SK-N-SH (cell line): ENCODE measurements around the gene DLG1. TPM values are rescaled to one million over a fixed set of nuclear protein-coding genes. Genes with fewer than 3 reads are reported as not detected.

Experiments used
- CTCF ChIA-PET: fragments of 300-600, 350-600 bp; formaldehyde crosslinking; extraction: SDS; loops from one replicate; lab custom pipeline; 2021; lab: Yijun Ruan, JAX
- POLR2A ChIA-PET: fragments of 350-600 bp; sonication (Branson Sonifier 250); formaldehyde crosslinking; extraction: SDS; loops from one replicate; lab custom pipeline; 2020; ENCODE audit warnings: antibody characterized with exemption, inconsistent platforms; lab: Yijun Ruan, JAX
- DNase-seq: peaks from one replicate; pipeline ENCODE4 v3.0.0; 2012
- H2AFZ ChIP-seq: fragments of 200-600 bp; sonication (generic); 2 replicates; pipeline ENCODE4 v1.8.1; 2016; ENCODE audit warnings: antibody characterized with exemption, mild to moderate bottlenecking, low read depth
- H3F3A ChIP-seq: fragments of 200-600 bp; sonication (generic); replicated peaks from 2 replicates; pipeline ENCODE3; 2016; ENCODE audit warnings: antibody characterized with exemption, mild to moderate bottlenecking; ENCODE audit not compliant: insufficient read depth
- H3K27ac ChIP-seq, 2 experiments: fragments of 200-500 bp in 1 of 2; fragments of 200-600 bp in 1 of 2; sonication (Bioruptor generic) in 1 of 2; sonication (generic), shearing (Covaris generic) in 1 of 2; 2 replicates each; pipeline versions ENCODE4 v1.5.1 to v1.6.1; 2014 to 2016; ENCODE audit warnings: low read depth in 2 of 2, inconsistent platforms in 1 of 2, low read length in 1 of 2, mild to moderate bottlenecking in 1 of 2, mixed read lengths in 1 of 2
- H3K27me3 ChIP-seq: fragments of 200-600 bp; sonication (generic), shearing (Covaris generic); 2 replicates; pipeline ENCODE4 v1.6.1; 2016; ENCODE audit warnings: mixed run types; ENCODE audit not compliant: insufficient read depth
- H3K36me3 ChIP-seq, 2 experiments: fragments of 200-500 bp in 1 of 2; fragments of 200-600 bp in 1 of 2; sonication (Bioruptor generic) in 1 of 2; sonication (generic) in 1 of 2; replicated peaks in 1 of 2; 2 replicates each; pipeline versions ENCODE3 to v1.5.1; 2014 to 2016; ENCODE audit warnings: low read length in 1 of 2, mild to moderate bottlenecking in 1 of 2; ENCODE audit not compliant: insufficient read depth in 2 of 2, control insufficient read depth in 1 of 2
- H3K4me1 ChIP-seq, 2 experiments: fragments of 200-500 bp in 1 of 2; fragments of 200-600 bp in 1 of 2; sonication (Bioruptor generic) in 1 of 2; sonication (generic), shearing (Covaris generic) in 1 of 2; 2 replicates each; pipeline versions ENCODE4 v1.5.1 to v1.6.1; 2014 to 2016; ENCODE audit warnings: low read depth in 1 of 2, low read length in 1 of 2, mixed run types in 1 of 2; ENCODE audit not compliant: insufficient read depth in 2 of 2, control insufficient read depth in 1 of 2
- H3K4me2 ChIP-seq: fragments of 200-600 bp; sonication (generic), shearing (Covaris generic); 2 replicates; pipeline ENCODE4 v1.6.1; 2017; ENCODE audit warnings: mixed run types
- H3K4me3 ChIP-seq, 2 experiments: fragments of 200-500 bp in 1 of 2; fragments of 200-600 bp in 1 of 2; sonication (Bioruptor generic) in 1 of 2; sonication (generic), shearing (Covaris generic) in 1 of 2; 2 replicates each; pipeline versions ENCODE4 v1.5.1 to v1.8.1; 2014 to 2016; ENCODE audit warnings: low read depth in 2 of 2, inconsistent platforms in 1 of 2, low read length in 1 of 2, mild to moderate bottlenecking in 1 of 2, mixed read lengths in 1 of 2, moderate library complexity in 1 of 2
- H3K79me2 ChIP-seq: fragments of 200-600 bp; sonication (generic); 2 replicates; pipeline ENCODE4 v1.8.1; 2017; ENCODE audit warnings: mild to moderate bottlenecking; ENCODE audit not compliant: insufficient read depth
- H3K9ac ChIP-seq: fragments of 200-600 bp; sonication (generic); 2 replicates; pipeline ENCODE4 v1.6.1; 2017; ENCODE audit warnings: mixed run types
- H3K9me2 ChIP-seq: fragments of 200-600 bp; sonication (generic); 2 replicates; pipeline ENCODE4 v1.6.1; 2017; ENCODE audit warnings: mixed run types
- H3K9me3 ChIP-seq: fragments of 200-600 bp; sonication (generic); 2 replicates; pipeline ENCODE4 v1.6.1; 2017; ENCODE audit warnings: mixed run types, mild to moderate bottlenecking, moderate library complexity
- H4K20me1 ChIP-seq: fragments of 200-600 bp; sonication (generic); 2 replicates; pipeline ENCODE4 v1.6.1; 2017; ENCODE audit warnings: mild to moderate bottlenecking, mixed run types; ENCODE audit not compliant: insufficient read depth
- CHD2 ChIP-seq: fragments of 150-350 bp; IDR thresholded peaks from 2 replicates; pipeline ENCODE4 v1.6.1; 2018; ENCODE audit warnings: low read length; ENCODE audit not compliant: partially characterized antibody
- EP300 ChIP-seq, 2 experiments: IDR thresholded peaks; 2 replicates each; pipeline versions ENCODE4 v1.4.0 to v1.6.1; 2012; ENCODE audit warnings: borderline replicate concordance in 1 of 2, low read depth in 1 of 2, low read length in 1 of 2
- EZH2phosphoT487 ChIP-seq: fragments of 200-600 bp; sonication (generic); IDR thresholded peaks from 2 replicates; pipeline ENCODE4 v1.6.1; 2017; ENCODE audit warnings: low read depth, mixed run types, mild to moderate bottlenecking, antibody characterized with exemption, moderate library complexity, borderline replicate concordance
- FOXJ3 ChIP-seq: sonication (generic); formaldehyde crosslinking; IDR thresholded peaks from 2 replicates; pipeline ENCODE4 v1.5.1; 2020; ENCODE audit warnings: mild to moderate bottlenecking, missing genetic modification reagents
- RXRA ChIP-seq: IDR thresholded peaks from 2 replicates; pipeline ENCODE4 v1.4.0; 2012; ENCODE audit warnings: low read depth, mild to moderate bottlenecking, borderline replicate concordance
- TCF12 ChIP-seq: IDR thresholded peaks from 2 replicates; pipeline ENCODE4 v1.4.0; 2012
- WGBS: methylation state at CpG from one replicate; pipeline ENCODE4 v1.1.6; 2017; ENCODE audit warnings: low lambda C conversion rate; 5-methylcytosine and 5-hydroxymethylcytosine counted together
- polyA plus RNA-seq, 3 experiments: library from polyadenylated mRNA; depleted of rRNA; stranded (reverse); fragments of >200 nt; gene quantifications; 2 replicates each; pipeline ENCODE4 v1.2.3, GENCODE V29; 2012
- TF ChIP-seq, protein P1 (sequence below): IDR thresholded peaks from 2 replicates; pipeline ENCODE4 v1.4.0; 2012; ENCODE audit warnings: low read depth, borderline replicate concordance
- TF ChIP-seq, protein P2 (sequence below): IDR thresholded peaks from 2 replicates; pipeline ENCODE4 v1.6.1; 2012; ENCODE audit warnings: mild to moderate bottlenecking, low read depth, low read length, moderate library complexity
- TF ChIP-seq, protein P3 (sequence below): fragments of 150-350 bp; IDR thresholded peaks from 2 replicates; pipeline ENCODE4 v1.6.1; 2017; ENCODE audit warnings: antibody characterized with exemption, low read length, low read depth, borderline replicate concordance

The DLG1 gene
- polyA plus RNA-seq, 1 of the 3 experiments (the other 2 are of a cell fraction), result 16.5 TPM

DNA sequence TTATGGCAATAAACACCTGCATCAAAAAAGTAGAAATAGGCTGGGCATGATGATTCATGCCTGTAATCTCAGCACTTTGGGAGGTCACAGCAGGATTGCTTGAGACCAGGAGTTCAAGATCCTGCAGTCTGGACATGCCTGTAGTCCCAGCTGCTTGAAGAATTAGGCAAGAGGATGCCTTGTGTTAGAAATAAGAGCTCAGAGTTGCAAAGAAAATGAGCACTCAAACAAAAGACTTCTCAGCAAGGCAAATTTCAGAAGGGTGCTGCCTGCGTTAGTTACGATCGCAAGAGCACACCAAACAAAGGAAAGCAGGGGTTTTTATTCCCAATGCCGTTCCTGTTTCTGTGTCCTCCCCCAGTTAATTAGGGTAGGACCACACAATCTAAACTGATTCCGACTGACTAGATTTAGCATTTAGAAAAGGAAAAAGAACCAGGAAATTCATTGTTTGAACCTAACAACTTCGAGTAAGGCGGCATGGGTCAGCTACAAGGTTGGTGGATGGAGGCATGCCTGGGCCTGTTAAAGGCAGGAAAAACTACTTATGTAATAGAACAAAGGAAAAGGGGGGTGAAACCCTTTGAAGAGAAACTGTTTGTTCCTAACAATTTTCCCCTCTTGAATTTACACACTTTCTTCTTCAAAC is 55.5 kb downstream of the DLG1 start:
- CTCF ChIA-PET, result interaction anchor here (0.6 to 2.7 kb wide), 3 partner anchors 13 to 38 kb away, joined by 4 to 15 read pairs (median 13); no protein-coding TSS in a partner anchor
- H3K36me3 ChIP-seq, result peaks cover 19 to 56% of the 10 kb centered on the region in 2 experiments
- POLR2A ChIA-PET, result no interaction called here

DNA sequence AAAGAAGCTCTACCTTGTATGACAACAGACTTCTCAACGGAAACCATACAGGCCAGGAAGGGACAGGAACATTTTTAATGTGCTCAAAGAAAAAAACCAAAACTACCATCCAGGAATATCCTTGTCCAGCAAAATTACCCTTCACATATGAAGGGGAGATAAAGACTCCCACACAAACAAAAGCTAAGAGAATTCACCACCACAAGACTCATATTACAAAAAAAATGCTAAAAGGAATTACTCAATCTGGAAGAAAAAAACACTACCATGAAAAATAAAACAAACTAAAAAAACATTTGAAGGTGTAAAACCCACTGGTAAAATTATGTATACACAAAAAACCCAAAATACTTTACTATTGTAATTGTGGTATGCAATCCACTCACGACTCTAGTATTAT is 57.2 kb downstream of the DLG1 start:
- peaks cover 29% of the 10 kb centered on the region; the same call in 1 of the 2 replicates for H3K9me3 ChIP-seq
- H3K27me3 ChIP-seq, result no peaks in the 10 kb centered on the region
- no peak overlapping the region for H3K4me2 ChIP-seq
- POLR2A ChIA-PET, result no interaction called here
- no peak overlapping the region for H3K4me3 ChIP-seq
- peaks cover 11% of the 10 kb centered on the region for H4K20me1 ChIP-seq
- peaks cover 81% of the 10 kb centered on the region for H3K79me2 ChIP-seq
- WGBS, result 98% methylated on average over 2 of the region's 2 CpGs
- H3F3A ChIP-seq, result peaks cover 14% of the 10 kb centered on the region
- no peaks in the 10 kb centered on the region for H3K4me1 ChIP-seq
- H3K36me3 ChIP-seq, result peaks cover 25 to 57% of the 10 kb centered on the region in 2 experiments
- no peak overlapping the region for H2AFZ ChIP-seq
- no peaks in the 10 kb centered on the region for H3K9me2 ChIP-seq
- TF ChIP-seq, protein P1, sequence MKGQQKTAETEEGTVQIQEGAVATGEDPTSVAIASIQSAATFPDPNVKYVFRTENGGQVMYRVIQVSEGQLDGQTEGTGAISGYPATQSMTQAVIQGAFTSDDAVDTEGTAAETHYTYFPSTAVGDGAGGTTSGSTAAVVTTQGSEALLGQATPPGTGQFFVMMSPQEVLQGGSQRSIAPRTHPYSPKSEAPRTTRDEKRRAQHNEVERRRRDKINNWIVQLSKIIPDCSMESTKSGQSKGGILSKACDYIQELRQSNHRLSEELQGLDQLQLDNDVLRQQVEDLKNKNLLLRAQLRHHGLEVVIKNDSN, result no peak
- TF ChIP-seq, protein P2, sequence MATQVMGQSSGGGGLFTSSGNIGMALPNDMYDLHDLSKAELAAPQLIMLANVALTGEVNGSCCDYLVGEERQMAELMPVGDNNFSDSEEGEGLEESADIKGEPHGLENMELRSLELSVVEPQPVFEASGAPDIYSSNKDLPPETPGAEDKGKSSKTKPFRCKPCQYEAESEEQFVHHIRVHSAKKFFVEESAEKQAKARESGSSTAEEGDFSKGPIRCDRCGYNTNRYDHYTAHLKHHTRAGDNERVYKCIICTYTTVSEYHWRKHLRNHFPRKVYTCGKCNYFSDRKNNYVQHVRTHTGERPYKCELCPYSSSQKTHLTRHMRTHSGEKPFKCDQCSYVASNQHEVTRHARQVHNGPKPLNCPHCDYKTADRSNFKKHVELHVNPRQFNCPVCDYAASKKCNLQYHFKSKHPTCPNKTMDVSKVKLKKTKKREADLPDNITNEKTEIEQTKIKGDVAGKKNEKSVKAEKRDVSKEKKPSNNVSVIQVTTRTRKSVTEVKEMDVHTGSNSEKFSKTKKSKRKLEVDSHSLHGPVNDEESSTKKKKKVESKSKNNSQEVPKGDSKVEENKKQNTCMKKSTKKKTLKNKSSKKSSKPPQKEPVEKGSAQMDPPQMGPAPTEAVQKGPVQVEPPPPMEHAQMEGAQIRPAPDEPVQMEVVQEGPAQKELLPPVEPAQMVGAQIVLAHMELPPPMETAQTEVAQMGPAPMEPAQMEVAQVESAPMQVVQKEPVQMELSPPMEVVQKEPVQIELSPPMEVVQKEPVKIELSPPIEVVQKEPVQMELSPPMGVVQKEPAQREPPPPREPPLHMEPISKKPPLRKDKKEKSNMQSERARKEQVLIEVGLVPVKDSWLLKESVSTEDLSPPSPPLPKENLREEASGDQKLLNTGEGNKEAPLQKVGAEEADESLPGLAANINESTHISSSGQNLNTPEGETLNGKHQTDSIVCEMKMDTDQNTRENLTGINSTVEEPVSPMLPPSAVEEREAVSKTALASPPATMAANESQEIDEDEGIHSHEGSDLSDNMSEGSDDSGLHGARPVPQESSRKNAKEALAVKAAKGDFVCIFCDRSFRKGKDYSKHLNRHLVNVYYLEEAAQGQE, result no peak
- TF ChIP-seq FOXJ3 (CRISPR knock-in tag) (no peak), EZH2phosphoT487 (no peak)
- no peak for DNase-seq
- H3K27ac ChIP-seq, result no peak overlapping the region
- no peak overlapping the region for H3K9ac ChIP-seq
- CTCF ChIA-PET, result interaction anchor here (1.2 to 1.3 kb wide), 2 partner anchors 14 to 17 kb away, joined by 3 read pairs; no protein-coding TSS in a partner anchor

More for the DNA sequence above, 55.5 kb downstream of the DLG1 start:
- Histone ChIP-seq H3F3A (peaks cover 14% of the 10 kb centered on the region), H3K4me1 (no peaks in the 10 kb centered on the region), H3K27me3 (no peaks in the 10 kb centered on the region), H3K9me3 (peaks cover 29% of the 10 kb centered on the region; the same call in 1 of the 2 replicates), H3K79me2 (peaks cover 81% of the 10 kb centered on the region), H2AFZ (no peak overlapping the region), H3K9me2 (no peaks in the 10 kb centered on the region), H4K20me1 (peaks cover 1% of the 10 kb centered on the region), H3K4me2 (no peak overlapping the region), H3K27ac (no peak overlapping the region), H3K9ac (no peak overlapping the region), H3K4me3 (no peak overlapping the region)
- 91% methylated on average over 7 of the region's 7 CpGs for WGBS
- TF ChIP-seq RXRA (no peak), TCF12 (no peak), EP300 (IDR thresholded peaks at IDR 0.05; ENCODE audit: borderline replicate concordance in 1 of 2, low read depth in 1 of 2, low read length in 1 of 2) (no peak), CHD2 (no peak)
- TF ChIP-seq, protein P3, sequence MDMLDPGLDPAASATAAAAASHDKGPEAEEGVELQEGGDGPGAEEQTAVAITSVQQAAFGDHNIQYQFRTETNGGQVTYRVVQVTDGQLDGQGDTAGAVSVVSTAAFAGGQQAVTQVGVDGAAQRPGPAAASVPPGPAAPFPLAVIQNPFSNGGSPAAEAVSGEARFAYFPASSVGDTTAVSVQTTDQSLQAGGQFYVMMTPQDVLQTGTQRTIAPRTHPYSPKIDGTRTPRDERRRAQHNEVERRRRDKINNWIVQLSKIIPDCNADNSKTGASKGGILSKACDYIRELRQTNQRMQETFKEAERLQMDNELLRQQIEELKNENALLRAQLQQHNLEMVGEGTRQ, result no peak
- DNase-seq, result no peak
